Measurements from ENCODE around the gene ZNF860. TPM values are rescaled to one million over a fixed set of nuclear protein-coding genes. Genes with fewer than 3 reads are reported as not detected.

Gene ZNF860
- not detected in 2 replicates for polyA plus RNA-seq (2012; rRNA removed)
- not detected in 2 replicates for polyA plus RNA-seq (2012; cell fraction: cytosol; rRNA removed)
- polyA plus RNA-seq (2012; cell fraction: nucleus; rRNA removed), result not detected in 2 replicates

DNA sequence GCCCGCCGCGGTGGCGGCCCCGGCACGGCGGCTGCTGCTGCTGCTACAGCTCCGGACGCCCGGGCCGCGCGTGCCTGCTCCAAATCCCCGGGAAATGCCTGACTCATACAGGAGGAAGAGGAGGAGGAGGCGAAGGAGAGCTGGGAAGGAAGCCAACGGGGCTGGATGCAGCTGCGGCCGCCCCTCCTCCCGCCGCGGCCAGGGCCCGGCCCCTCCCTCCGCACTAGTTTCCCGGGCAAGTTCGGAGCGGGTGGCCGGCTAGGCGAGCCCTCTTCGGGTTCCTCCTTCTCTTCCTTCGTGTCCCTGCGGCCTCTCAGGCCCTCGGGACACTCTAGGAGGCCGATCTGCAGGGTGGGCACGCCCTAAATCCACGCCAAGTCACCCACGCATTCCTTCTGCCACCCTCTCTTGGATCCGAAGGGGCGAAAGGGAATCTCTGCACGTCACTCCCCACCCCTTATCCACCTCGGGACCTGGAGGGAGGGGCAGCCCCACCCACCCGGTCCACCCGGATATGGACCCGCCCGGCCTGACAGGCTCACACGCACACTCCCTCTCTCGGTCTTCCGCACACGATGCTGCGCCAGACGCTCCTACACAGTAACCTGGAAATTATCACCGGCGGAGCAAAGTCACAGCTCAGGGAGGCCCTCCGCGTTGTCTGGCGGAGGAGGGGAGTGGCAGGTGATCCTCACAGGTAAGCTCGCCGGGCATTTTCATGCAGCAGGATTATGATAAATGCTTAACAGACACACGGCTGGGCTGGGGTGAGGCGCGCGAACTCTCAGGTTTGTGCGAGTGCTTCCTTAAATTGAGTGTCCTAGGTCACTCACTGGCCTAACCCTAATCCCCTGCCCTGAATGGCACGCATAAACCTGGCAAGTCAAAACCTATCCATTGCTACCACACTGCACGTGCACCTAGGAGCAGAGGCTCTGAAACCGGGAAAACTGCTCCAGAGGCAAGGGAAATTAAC is at the start of gene ZNF860, which contains the start of gene OSBPL10:
TSS of gene ZNF860 (plus strand) at position 545 of the 976 bp plus-strand sequence. CDS start 7,330 bp downstream, outside the sequence.
TSS of gene OSBPL10 (minus strand) at position 57 of the 976 bp plus-strand sequence. CDS start 83 bp downstream, outside the sequence.
- peak within 1 kb of the TSS; percentile 55 to 61 for H3K4me3 ChIP-seq (ENCODE audit: low read depth in 2 of 2, low read length in 1 of 2)
- no peak for TF ChIP-seq RXRA (IDR thresholded peaks at IDR 0.05; ENCODE audit: borderline replicate concordance, low read depth)
- TF ChIP-seq, protein P1, sequence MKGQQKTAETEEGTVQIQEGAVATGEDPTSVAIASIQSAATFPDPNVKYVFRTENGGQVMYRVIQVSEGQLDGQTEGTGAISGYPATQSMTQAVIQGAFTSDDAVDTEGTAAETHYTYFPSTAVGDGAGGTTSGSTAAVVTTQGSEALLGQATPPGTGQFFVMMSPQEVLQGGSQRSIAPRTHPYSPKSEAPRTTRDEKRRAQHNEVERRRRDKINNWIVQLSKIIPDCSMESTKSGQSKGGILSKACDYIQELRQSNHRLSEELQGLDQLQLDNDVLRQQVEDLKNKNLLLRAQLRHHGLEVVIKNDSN (IDR thresholded peaks at IDR 0.05; ENCODE audit: borderline replicate concordance, low read depth), result no peak
- TF ChIP-seq EZH2phosphoT487 (IDR thresholded peaks at IDR 0.05; ENCODE audit: borderline replicate concordance, low read depth), result no peak
- TF ChIP-seq TCF12 (IDR thresholded peaks at IDR 0.05), result no peak
- 0 out of 2 replicates have a peak, but pooled peaks have one; percentile 12 for TF ChIP-seq MXI1 (IDR thresholded peaks at IDR 0.05; ENCODE audit: low read depth, low read length)
- TF ChIP-seq, protein P2, sequence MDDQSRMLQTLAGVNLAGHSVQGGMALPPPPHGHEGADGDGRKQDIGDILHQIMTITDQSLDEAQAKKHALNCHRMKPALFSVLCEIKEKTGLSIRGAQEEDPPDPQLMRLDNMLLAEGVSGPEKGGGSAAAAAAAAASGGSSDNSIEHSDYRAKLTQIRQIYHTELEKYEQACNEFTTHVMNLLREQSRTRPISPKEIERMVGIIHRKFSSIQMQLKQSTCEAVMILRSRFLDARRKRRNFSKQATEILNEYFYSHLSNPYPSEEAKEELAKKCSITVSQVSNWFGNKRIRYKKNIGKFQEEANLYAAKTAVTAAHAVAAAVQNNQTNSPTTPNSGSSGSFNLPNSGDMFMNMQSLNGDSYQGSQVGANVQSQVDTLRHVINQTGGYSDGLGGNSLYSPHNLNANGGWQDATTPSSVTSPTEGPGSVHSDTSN (IDR thresholded peaks at IDR 0.05), result no peak
- peak; percentile 16; the same call in 1 of the 2 replicates for TF ChIP-seq JUND (IDR thresholded peaks at IDR 0.05)
- no peak for TF ChIP-seq NRF1 (IDR thresholded peaks at IDR 0.05; ENCODE audit: low read depth, low read length)
- no peak for TF ChIP-seq EP300 (IDR thresholded peaks at IDR 0.05; ENCODE audit: borderline replicate concordance in 1 of 2, low read depth in 1 of 2, low read length in 1 of 2)
- TF ChIP-seq, protein P3, sequence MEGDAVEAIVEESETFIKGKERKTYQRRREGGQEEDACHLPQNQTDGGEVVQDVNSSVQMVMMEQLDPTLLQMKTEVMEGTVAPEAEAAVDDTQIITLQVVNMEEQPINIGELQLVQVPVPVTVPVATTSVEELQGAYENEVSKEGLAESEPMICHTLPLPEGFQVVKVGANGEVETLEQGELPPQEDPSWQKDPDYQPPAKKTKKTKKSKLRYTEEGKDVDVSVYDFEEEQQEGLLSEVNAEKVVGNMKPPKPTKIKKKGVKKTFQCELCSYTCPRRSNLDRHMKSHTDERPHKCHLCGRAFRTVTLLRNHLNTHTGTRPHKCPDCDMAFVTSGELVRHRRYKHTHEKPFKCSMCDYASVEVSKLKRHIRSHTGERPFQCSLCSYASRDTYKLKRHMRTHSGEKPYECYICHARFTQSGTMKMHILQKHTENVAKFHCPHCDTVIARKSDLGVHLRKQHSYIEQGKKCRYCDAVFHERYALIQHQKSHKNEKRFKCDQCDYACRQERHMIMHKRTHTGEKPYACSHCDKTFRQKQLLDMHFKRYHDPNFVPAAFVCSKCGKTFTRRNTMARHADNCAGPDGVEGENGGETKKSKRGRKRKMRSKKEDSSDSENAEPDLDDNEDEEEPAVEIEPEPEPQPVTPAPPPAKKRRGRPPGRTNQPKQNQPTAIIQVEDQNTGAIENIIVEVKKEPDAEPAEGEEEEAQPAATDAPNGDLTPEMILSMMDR (IDR thresholded peaks at IDR 0.05), result no peak
- TF ChIP-seq SIN3A (IDR thresholded peaks at IDR 0.05; ENCODE audit: borderline replicate concordance, low read depth, low read length), result no peak
- TF ChIP-seq, protein P4, sequence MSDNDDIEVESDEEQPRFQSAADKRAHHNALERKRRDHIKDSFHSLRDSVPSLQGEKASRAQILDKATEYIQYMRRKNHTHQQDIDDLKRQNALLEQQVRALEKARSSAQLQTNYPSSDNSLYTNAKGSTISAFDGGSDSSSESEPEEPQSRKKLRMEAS (IDR thresholded peaks at IDR 0.05; ENCODE audit: low read depth), result no peak
- TF ChIP-seq SMC3 (IDR thresholded peaks at IDR 0.05; ENCODE audit: low read depth, low read length), result no peak
- peak; percentile 9; the same call in 1 of the 2 replicates for TF ChIP-seq FOSL2 (IDR thresholded peaks at IDR 0.05; ENCODE audit: borderline replicate concordance, low read depth)
- no peak for TF ChIP-seq POLR2AphosphoS5 (IDR thresholded peaks at IDR 0.05; ENCODE audit: low read depth, low read length)
- peak; percentile 53; the same call in 1 of the 2 replicates for TF ChIP-seq NFIC (IDR thresholded peaks at IDR 0.05; ENCODE audit: borderline replicate concordance)
- no peak for TF ChIP-seq GATA2 (CRISPR knock-in tag; IDR thresholded peaks at IDR 0.05)
- TF ChIP-seq, protein P5, sequence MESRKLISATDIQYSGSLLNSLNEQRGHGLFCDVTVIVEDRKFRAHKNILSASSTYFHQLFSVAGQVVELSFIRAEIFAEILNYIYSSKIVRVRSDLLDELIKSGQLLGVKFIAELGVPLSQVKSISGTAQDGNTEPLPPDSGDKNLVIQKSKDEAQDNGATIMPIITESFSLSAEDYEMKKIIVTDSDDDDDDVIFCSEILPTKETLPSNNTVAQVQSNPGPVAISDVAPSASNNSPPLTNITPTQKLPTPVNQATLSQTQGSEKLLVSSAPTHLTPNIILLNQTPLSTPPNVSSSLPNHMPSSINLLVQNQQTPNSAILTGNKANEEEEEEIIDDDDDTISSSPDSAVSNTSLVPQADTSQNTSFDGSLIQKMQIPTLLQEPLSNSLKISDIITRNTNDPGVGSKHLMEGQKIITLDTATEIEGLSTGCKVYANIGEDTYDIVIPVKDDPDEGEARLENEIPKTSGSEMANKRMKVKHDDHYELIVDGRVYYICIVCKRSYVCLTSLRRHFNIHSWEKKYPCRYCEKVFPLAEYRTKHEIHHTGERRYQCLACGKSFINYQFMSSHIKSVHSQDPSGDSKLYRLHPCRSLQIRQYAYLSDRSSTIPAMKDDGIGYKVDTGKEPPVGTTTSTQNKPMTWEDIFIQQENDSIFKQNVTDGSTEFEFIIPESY (IDR thresholded peaks at IDR 0.05; ENCODE audit: borderline replicate concordance, low read depth), result no peak
- no peaks in the 10 kb centered on the region for H3K9me2 ChIP-seq
- no peaks in the 10 kb centered on the region for H4K20me1 ChIP-seq (ENCODE audit: insufficient read depth)
- H3K9me3 ChIP-seq, result no peaks in the 10 kb centered on the region
- CTCF ChIA-PET, result interaction anchor here (0.5 to 2.0 kb wide), 3 partner anchors 18 to 530 kb away, joined by 3 to 5 read pairs (median 3); no protein-coding TSS in a partner anchor
- DNase-seq, result peak; percentile 74
- no peak within 1 kb of the TSS for H3K9ac ChIP-seq
- no peaks in the 10 kb centered on the region for H3F3A ChIP-seq (replicated peaks; ENCODE audit: insufficient read depth)
- H3K27ac ChIP-seq (ENCODE audit: low read depth in 2 of 2, low read length in 1 of 2), result no peak within 1 kb of the TSS
- no peaks in the 10 kb centered on the region for H3K79me2 ChIP-seq (ENCODE audit: insufficient read depth)
- peak within 1 kb of the TSS; percentile 74; the same call in 1 of the 2 replicates for H2AFZ ChIP-seq (ENCODE audit: low read depth)
- peaks cover 5 to 11% of the 10 kb centered on the region in 2 experiments; a peak in 2 of 4 replicates for H3K4me1 ChIP-seq (ENCODE audit: control insufficient read depth in 1 of 2, insufficient read depth in 2 of 2, low read depth in 1 of 2, low read length in 1 of 2)
- H3K27me3 ChIP-seq (ENCODE audit: insufficient read depth), result peaks cover 9% of the 10 kb centered on the region; the same call in 1 of the 2 replicates
- H3K4me2 ChIP-seq, result peak within 1 kb of the TSS; percentile 86
- H3K36me3 ChIP-seq (replicated peaks in 1 of 2; ENCODE audit: control insufficient read depth in 1 of 2, insufficient read depth in 2 of 2, low read length in 1 of 2), result no peaks in the 10 kb centered on the region
- WGBS (ENCODE audit: low lambda C conversion rate), result 47% methylated on average over 22 of the region's 65 CpGs
- POLR2A ChIA-PET, result no interaction called here
